HG03469 (cell line): Measurements from ENCODE around the gene PRDM10.
"Not testable (repeated sequence)": the region's sequence is repeated elsewhere in the genome, so short reads cannot be mapped to it uniquely, and the experiment has no call there.

Experiments used
- ATAC-seq: cut with Tn5 transposase; IDR thresholded peaks from one replicate; pipeline ENCODE4 v1.9.1; 2021; ENCODE audit warnings: mild to moderate bottlenecking, moderate library complexity, moderate number of reproducible peaks; ENCODE audit not compliant: unreplicated experiment

PRDM10 gene, protein sequence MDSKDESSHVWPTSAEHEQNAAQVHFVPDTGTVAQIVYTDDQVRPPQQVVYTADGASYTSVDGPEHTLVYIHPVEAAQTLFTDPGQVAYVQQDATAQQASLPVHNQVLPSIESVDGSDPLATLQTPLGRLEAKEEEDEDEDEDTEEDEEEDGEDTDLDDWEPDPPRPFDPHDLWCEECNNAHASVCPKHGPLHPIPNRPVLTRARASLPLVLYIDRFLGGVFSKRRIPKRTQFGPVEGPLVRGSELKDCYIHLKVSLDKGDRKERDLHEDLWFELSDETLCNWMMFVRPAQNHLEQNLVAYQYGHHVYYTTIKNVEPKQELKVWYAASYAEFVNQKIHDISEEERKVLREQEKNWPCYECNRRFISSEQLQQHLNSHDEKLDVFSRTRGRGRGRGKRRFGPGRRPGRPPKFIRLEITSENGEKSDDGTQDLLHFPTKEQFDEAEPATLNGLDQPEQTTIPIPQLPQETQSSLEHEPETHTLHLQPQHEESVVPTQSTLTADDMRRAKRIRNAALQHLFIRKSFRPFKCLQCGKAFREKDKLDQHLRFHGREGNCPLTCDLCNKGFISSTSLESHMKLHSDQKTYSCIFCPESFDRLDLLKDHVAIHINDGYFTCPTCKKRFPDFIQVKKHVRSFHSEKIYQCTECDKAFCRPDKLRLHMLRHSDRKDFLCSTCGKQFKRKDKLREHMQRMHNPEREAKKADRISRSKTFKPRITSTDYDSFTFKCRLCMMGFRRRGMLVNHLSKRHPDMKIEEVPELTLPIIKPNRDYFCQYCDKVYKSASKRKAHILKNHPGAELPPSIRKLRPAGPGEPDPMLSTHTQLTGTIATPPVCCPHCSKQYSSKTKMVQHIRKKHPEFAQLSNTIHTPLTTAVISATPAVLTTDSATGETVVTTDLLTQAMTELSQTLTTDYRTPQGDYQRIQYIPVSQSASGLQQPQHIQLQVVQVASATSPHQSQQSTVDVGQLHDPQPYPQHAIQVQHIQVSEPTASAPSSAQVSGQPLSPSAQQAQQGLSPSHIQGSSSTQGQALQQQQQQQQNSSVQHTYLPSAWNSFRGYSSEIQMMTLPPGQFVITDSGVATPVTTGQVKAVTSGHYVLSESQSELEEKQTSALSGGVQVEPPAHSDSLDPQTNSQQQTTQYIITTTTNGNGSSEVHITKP

GRCh38 chr11:130002352-130002845, at the start of gene PRDM10:
PRDM10 (minus strand) TSS chr11:130002835; CDS start chr11:129960964, 41,871 bp downstream.
- peak; percentile 7 for ATAC-seq

DNA sequence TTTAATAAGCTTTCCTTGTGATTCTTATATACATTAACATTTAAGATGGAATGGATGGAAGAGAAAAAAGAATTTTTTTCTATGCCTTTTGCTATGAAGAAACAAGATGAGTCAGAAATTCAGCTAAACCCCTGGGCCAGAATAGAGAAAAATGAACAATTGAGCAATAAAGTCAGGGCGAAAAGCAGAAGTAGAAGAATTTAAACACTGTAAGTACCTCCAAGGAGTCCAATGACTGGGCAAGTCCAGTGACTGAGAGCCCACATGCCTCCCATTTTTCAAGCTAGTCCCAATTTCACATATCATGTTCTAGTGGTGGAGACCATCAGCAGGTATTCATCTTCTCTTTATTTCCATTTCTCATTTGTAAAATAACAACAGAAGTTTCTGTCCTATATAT, 48.4 kb upstream of the PRDM10 start:
- ATAC-seq: no peak

- no peak for ATAC-seq
Measured at GRCh38 chr11:130050257-130050656, 47.6 kb upstream of the PRDM10 start.

DNA sequence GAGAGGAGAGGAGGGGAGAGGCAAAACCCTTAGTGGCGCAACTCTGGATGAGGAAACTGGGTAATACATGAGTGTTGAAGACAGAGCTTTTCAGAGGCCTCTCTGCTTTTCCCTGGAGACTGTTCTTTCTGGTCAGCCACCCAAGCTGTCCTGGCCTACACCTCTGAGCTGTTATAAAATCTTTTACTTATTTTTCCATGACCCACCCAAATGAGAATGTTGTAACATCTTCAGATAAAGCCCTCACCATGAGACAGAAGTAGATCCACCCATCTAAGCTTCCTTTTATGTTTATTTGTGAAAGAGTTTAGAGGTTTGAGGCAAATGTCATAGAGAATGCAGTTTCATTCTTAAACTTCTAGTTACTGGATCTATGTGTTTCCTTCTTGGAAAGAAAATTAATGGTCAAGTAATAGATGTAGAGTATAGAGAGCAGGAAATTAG, 46.7 kb upstream of the PRDM10 start:
- no peak for ATAC-seq

- no peak for ATAC-seq
Measured at GRCh38 chr11:130047141-130047540, 44.5 kb upstream of the PRDM10 start.

GRCh38 chr11:130043575-130043974, 40.9 kb upstream of the PRDM10 start:
- no peak for ATAC-seq

DNA sequence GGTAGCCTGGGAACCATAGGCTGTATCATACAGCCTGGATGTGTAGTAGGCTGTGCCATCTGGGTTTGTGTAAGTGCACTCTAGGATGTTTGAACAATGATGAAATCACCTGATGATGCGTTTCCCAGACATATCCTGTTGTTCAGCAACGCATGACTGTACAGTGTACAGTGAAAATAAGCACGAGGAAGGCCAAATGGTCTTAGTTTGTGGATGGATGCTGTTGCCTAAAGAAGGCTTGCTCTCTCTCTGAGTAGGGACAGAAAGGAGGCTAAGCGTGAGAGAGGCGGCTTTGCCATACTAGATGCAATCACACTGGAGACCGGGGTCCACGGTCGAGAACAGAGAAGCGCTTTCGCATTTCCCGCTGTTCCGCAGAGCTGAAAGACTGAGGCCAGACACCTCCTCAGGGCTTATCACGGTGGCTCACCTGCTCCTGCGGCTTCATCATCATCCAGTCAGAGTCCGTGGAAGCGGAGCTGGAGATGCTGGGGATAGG, 39.5 kb upstream of the PRDM10 start:
- no peak for ATAC-seq

GRCh38 chr11:130040281-130040940, 37.8 kb upstream of the PRDM10 start:
- ATAC-seq: no peak

- no peak for ATAC-seq
Measured at GRCh38 chr11:130037881-130038585, 35.4 kb upstream of the PRDM10 start.

DNA sequence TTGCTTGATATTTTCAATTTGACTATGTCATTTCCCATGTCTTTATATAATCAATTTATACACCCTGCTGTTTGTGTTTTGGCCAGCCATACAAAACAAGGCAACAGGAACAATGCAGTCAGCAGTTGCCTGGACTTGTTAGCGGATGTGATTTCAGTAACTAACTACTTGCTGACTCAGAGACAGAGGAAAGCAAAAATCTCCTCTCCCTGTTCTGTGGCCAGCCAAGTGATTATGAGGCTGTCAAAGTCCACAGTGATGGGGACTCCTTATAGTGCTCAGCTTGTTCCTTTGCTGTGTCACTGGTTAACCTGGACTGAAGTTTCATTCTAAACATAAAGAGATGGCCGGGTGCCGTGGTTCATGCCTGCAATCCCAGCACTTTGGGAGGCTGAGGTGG, 34.4 kb upstream of the PRDM10 start:
- no peak for ATAC-seq

DNA sequence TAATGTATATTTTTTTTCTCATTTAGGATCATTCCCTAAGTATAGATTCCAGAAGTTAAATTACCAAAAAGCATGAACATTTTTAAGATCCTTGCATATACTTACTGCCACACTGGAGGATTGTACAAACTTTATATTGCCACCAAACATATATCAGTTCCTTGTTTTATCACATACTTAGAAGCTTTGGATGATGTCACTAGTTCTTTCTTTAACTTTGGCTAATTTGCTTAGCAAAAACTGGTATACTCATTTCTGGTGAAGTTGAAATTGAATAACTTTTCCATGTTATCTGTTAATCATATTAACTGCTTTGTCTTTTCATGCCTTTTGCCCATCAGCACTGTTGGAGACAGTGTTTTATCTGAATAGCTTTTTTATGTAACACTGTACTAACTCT, 31.6 kb upstream of the PRDM10 start:
- ATAC-seq: no peak

DNA sequence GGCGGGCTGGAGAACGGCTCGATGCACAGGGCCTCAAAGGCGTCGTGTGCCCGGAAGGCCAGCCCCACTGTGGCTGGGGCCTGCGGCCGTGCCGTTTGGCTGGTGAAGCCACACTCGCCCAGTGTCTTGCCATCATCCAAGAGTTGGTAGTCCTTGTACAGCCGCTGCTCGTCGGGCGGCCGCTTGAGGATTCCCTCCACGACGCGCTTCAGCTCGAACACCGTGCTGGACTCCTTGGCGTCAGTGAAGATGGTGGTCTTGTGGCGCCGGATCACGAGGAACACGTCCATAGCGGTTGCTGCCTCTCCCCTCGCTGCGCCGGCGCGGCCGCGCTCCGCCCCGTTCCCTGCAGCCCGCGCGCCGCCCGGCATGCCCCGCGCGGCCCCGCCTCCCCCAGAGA, 30.3 kb upstream of the PRDM10 start:
- ATAC-seq: no peak

- no peak for ATAC-seq
Measured at GRCh38 chr11:130031945-130032344, 29.3 kb upstream of the PRDM10 start.

- no peak for ATAC-seq
Measured at GRCh38 chr11:130031056-130031455, 28.4 kb upstream of the PRDM10 start.

DNA sequence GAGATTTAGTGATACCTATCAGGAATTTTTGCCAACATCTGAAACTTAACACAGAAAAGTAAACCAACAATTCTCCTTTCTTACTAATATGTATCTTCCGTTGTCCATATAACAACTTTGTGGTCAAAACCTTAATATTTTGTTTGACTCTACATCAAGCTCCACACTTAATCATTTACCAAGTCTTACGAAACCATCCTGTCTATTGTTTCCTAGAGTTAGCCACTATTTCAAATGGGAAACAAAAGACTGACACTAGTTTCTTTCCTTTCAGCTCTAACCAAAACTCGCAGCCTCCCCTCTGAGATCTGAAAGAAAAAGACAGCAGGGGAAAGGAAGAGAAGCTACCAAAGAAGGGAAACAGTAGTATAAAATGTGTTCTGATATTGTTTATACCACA, 26.5 kb upstream of the PRDM10 start:
- ATAC-seq: no peak

- no peak for ATAC-seq
Measured at GRCh38 chr11:130025371-130025770, 22.7 kb upstream of the PRDM10 start.

GRCh38 chr11:130024361-130024760, 21.7 kb upstream of the PRDM10 start:
- ATAC-seq: no peak

DNA sequence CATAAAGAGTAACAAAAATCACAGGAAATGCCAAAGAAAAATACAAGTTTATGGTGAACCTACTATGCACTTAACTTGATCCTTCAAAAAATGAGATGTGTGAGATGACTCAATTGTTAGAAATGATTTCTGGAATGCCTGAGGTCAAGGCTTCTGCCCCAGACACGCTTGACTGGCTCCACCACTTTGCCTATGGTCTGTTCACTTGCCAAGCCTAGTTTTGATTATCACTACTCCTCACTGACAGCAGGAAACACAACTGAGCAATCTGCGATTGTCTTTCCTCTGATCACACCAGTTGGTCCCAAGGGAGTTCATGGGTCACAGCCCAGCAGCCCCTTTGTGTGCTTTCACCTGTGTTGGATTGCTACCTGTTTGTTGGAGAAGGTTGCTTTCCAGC, 20.6 kb upstream of the PRDM10 start:
- peak; percentile 99 for ATAC-seq

- ATAC-seq: peak; percentile 13
Measured at GRCh38 chr11:130022799-130023198, 20.2 kb upstream of the PRDM10 start.

DNA sequence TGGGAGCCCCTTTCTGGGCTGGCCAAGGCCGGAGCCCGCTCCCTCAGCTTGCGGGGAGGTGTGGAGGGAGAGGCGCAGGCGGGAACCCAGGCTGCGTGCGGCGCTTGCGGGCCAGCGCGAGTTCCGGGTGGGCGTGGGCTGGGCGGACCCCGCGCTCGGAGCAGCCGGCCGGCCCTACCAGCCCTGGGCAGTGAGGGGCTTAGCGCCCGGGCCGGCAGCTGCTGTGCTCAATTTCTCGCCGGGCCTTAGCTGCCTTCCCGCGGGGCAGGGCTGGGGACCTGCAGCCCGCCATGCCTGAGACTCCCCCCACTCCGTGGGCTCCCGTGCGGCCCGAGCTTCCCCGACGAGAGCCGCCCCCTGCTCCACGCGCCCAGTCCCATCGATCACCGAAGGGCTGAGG, 19.0 kb upstream of the PRDM10 start:
- not testable (repeated sequence) for ATAC-seq
